Hepatic stellate cell (primary cell): ENCODE measurements around the gene APOL4.
A peak's percentile ranks its signal among the peaks of the same experiment; 100 is the strongest.
"Not testable (repeated sequence)": the region's sequence is repeated elsewhere in the genome, so short reads cannot be mapped to it uniquely, and the experiment has no call there.

Source experiments
- DNase-seq: peaks from one replicate; pipeline ENCODE4 v3.0.0; 2011; ENCODE audit warnings: low spot score

APOL4 gene, protein sequence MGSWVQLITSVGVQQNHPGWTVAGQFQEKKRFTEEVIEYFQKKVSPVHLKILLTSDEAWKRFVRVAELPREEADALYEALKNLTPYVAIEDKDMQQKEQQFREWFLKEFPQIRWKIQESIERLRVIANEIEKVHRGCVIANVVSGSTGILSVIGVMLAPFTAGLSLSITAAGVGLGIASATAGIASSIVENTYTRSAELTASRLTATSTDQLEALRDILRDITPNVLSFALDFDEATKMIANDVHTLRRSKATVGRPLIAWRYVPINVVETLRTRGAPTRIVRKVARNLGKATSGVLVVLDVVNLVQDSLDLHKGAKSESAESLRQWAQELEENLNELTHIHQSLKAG

DNA sequence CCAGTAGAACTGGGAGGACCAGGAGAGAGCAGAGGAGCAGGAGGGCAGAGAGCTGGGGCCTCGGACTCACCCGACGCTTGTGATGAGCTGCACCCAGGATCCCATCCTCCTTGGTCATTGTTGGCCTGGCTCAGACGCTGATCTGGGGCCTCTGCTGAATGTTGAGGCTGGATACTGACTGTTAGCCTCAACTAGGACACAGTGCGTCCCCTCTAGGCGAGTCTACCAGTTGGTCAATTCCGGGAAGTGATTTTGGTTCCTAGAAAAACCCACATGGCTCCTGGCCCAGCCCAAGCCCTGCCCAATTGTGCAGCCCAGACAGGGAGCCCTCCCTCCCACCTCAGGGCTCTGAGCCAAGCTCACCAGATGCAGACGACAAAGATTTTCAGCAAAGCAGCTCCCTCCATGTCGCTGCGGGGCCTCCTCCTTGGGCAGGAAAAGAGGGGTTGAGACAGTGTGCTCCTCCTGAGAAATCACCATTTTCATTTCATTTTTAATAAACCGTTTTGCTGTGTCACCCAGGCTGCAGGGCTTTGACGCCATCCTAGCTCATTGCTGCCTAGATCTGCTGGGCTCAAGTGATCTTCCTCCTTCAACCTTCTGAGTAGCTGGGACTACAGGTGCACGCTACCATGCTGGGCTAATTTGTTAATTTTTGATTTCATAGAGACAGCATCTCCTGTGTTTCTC lies at the start of gene APOL4:
Gene APOL4 (minus strand): TSS at position 180 of the 690 bp plus-strand sequence. CDS start 75 bp downstream, at position 105.
- no peak for DNase-seq

DNA sequence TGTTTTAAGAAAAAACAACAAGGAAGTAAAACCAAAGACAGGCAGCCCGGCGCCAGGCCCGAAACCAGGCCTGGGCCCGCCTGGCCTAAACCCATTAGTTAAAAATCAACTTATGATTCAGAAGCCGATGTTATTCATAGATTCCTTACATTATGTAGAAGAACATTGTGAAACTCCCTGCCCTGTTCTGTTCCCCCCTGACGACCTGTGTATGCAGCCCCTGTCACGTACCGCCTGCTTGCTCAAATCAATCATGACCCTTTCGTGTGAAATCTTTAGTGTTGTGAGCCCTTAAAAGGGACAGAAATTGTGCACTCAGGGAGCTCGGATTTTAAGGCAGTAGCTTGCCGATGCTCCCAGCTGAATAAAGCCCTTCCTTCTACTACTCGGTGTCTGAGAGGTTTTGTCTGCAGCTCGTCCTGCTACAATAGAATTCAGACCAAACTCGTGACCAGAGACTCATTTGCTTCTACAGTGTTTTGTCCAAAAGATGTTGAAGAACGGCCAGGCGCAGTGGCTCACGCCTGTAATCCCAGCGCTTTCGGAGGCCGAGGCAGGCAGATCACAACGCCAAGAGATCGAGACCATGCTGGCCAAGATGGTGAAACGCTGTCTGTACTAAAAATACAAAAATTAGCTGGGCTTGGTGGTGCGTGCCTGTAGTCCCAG lies 48.8 kb upstream of the APOL4 start:
- not testable (repeated sequence) for DNase-seq

DNA sequence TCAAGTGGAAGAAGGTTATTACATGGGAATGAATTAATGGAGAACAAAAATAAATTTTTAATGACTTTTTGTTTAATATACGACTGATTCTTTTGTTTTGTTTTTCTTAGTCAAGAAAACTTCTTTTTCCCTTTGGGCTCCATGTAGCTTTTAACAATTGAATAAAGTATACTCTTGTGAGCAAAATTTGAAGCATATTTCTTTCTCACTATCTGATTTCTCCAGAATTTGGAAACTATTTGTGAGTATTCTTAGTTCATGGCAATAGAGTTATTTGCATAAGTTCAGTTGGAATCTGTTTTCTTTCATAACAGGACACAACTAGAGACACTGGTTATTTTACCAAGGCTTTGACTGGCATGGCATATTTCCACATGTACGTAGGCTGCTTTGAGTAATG lies 47.6 kb upstream of the APOL4 start:
- DNase-seq = no peak

DNA sequence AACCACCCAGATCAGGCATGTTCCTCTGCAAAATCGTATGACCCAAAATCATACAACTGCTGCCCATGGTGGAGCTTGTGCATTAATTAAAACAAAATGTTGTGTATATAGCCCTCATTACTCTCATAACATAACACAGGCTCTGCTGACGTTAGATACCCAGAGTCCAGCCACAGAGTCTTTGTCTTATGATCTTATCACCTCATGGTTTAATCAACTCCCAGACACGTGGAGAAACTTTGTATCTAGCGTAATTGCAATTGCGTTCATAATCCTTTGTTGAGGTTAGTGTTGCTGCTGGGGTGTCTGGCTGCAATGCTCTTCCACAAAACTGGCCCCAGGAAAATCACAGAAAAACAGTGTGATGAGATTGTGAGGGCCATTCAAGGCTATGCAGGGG lies 46.3 kb upstream of the APOL4 start:
- no peak for DNase-seq

DNA sequence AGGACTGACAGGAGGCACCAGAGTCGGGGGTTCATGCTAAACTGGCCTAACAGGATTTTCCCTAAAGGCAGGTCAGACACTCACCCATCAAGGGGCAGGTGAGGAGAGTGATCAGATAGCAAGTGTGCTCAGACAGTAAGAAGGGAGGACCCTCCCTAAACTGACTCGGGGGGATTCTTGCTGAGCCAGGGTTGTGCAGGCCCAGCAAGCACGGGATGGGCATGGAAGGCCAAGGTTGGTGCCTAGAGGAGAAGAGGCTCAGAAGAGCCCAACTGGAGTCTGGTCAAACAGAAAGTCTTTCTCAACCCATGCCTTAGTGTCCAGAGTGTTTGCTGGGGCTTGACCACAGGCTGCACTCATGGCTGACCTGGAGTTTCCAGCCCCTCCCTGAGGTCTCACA lies 45.1 kb upstream of the APOL4 start:
- DNase-seq = no peak

DNA sequence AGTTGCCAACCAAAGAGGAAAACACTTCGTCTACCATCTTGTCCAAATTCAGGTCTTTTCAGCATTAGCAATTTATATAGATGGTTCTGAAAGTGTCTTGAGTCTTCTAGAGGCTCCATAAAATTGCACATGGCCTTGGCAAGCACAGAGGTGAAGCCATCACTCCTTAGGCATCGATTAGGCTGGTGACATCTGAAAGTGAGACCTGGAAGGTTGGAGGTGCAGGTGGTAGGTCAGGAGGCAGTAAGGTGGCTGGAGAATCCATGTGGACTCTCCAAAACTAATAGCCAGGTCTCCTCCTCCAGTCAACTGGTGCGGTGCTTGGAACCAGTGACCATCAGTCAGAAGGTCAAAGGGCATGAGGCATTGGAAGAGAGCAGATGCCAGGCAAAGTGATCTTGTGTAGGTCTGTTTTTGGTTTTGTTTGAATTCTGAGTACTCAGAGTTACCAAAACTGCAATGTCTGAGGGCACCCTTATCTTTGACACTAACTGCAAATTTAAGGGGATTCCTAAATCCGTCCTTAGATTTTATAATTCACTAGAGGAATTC lies 44.3 kb upstream of the APOL4 start:
- DNase-seq = no peak

DNA sequence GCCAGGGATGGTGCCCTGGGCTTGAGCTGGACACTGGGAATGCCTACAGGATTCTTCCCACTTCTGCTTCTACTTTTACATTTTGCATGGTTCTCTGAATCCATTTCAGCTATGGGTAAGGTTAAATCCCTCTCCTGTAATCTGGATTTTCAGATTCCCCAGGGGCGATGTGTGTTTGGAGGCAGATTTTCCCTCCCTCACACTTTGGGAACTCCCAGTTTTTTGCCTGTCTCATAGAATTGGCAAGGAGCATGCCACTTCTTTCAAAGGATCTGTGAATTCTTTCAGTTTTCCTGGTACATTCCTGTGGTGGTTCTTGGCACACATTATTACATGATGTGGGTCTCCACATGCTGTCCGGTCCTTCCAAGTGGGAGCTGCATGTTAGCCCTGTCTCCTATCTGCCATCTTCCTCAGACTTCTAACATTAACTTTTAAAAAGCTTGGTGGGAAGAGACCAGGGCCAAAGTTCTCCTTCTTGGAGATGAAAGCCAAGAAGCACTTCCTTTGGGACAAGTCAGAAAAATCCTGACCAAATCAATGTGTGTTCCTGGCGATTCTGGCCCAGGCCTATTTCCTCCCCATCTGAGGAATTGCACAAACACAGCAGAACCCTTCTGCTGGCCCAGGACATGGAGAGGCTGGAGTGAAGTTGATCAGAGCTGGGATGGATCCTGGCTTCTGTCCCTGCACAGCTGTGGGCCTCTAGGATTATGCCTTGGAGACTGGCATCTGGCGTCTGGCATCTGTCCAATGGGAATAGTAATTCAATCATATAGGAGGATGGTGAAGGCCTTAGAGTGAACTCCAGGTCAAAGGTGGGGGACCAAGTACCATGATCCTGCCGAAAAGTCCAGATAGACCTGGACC lies 43.1 kb upstream of the APOL4 start:
- no peak for DNase-seq

DNA sequence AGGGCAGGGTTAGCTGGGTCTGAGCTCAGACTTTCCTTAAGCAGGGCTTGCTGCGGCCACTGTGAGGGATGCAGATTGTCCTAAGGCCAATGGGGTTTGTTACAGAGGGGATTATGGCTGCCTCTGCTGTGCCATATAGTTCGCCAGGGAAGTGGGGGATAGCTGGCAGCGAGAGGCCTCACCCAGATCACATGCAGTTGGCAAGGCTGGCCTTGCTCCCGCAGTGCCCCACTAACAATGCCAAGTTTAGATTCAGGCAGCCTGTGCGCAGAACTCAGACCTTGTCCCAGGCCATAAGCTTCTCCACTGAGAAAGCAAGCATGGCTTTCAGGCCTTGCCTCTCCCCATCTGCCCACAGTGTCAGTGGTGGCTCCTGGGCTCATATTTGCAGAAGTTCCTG lies 42.4 kb upstream of the APOL4 start:
- DNase-seq = no peak

DNA sequence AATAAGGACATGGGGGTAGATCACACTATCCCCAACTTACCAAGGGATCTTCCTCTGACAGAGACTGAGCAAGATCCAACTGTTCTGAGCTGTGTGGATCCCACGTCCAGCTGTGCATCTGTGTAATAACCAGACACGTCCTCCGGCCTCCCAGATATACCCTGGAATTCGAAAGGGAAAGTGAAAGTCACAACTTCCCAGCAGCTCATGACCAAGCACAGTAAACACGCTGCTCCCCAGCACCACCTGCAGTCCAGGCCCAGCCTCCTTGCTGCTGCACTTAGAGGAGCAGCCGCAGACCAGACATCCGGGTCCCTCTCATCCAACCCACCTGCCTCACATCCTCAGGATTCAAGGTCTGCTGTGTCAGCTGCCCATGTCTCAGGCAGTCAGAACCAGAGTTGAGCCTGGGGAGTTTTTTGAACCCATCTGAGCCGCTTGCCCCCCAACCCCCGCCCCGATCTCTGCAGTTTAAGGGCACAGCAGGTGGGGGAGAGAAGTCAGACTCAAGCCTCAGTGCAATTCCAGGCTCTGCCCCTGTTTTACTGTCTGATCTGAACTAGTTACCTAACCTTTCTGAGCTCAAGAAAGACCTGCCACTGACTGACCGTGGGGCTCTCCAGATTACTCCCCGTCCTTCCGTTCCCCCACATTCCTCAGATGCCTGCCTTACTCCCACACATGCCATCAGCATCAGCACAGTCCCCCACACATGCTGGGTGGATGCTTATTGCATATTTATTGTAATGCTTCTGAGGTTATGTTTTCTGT lies 38.0 kb upstream of the APOL4 start, which contains the start of gene APOL2:
Gene APOL2 (minus strand): TSS at position 127 of the 771 bp plus-strand sequence. CDS start 6,365 bp downstream, outside the sequence.
- peak; percentile 89 for DNase-seq

DNA sequence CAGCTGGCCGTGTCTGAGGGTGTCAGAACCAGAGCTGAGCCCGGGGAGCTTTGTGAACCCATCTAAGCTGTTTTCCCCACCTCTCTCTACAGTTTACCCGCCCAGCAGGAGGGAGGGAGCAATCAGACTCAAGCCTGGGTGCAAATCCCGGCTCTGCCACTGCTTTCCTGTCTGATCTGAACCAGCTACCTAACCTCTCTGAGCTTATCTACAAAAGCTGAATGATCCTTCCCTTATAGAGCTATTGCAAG lies 37.5 kb upstream of the APOL4 start:
- DNase-seq = no peak

DNA sequence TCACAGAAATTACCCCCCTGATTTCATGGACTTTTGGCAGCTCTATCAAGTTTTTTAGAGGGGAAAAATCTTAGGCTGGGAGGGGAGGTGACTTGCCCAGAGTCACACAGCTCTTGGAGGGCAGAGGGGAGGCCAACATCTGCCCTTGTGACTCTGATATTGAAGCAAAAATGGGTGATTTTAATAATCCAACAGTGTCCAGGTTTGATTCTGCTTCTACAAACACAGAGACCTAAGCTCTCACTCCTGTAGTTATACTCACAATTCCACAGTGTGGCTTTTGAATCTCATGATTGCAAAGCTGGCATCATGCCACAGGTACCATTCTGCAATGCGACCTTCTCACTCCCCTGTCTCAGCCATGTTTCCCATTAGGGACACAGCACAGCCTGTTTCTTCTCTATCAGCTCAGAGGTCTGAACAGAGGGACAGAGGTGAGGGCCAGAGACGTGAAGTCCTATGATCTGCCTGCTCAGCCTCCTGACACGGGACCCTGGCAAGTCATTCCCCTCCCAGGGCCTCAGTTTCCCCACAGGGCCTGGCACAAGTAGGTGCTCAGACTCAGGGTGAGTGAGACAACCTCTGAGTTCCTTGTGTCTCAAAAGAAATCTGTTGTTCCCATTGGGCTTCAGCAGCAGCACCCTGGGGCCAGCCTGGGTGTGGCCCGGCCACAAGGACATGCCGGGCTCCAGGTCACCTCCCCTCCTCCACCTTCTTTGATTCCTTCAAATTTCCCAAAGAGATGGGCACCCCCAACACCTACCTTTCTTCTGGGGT lies 37.0 kb upstream of the APOL4 start:
- DNase-seq = no peak

DNA sequence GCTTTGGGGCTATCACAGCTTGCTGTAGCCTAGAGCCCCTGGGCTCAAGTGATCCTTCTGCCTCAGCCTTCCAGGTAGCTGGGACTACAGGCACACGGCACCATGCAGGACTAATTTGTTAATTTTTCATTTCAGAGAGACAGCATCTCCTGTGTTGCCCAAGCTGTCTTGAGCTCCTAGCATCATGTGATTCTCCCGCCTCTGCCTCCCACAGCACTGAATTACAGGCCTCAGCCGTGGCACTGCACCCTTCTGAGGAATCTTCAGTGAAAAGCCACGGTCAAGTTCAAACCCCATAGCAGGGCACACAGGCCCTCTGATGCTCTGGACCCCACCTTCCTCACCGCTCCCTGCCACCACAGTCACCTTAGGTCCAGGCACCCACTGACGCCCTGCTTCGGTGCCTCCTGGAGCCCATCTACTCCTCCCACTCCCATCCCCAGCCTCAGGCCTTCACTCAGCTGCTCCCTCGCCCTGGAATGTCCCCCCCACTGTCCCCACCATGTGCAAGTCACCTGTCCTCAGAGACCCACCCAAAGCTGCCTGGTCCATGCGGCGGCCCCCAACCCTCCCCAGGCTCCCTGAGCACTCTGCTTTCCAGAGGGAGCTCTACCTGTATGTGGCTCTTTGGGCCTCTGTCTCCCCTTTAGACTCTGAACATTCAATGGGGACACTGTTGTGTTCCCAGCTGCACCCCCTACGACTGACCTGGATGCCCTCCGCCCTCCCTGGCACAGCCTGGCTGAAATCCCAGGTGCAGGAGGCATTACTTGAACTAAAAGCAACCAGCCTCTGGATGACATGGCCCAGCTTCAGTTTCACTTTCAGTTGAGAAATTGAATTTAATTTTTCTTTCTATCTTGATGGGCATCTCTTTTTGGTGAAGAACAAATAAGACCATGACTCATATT lies 36.1 kb upstream of the APOL4 start:
- DNase-seq = no peak

DNA sequence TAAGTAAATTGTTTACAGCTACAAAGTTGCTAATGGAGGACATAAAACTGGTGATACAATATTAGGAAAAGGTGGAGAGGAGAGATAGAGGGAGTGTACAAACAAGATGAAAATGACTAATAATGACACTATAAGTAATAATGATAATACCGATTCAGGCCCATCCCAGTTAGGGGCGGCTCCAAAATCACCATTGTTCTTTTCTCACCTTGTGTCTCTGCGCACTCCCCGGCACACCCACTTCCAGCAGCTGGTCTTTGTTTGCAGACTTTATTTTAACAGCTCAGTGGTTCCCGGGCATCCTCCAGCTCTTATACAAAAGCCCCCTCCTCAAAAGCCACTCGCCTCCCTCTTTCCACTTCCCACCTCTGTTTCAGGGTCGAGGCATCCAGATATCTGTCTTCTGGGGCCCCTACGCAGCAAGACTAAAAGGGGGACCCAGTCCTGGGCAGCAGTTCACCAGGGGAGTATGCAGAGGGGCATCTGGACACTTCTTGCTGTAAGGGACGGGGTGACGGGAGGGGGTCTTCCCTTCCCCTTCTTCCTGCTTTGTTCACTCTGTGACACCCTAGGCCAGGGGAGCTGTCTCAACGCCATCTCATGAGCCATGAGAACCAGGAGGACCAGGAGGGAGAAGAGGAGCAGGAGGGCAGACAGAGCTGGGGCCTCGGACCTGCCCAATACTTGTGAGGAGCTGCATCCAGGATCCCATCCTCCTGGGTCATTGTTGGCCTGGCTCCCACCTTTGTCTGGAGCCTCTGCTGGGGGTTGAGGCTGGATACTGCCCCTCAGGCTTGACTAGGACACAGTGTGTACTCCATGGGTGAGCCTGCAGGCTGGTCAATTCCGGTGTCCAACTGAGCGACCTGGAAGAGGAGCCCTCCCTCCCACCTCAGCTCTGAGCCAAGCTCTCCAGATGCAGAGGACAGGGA lies 35.0 kb upstream of the APOL4 start:
- no peak for DNase-seq

DNA sequence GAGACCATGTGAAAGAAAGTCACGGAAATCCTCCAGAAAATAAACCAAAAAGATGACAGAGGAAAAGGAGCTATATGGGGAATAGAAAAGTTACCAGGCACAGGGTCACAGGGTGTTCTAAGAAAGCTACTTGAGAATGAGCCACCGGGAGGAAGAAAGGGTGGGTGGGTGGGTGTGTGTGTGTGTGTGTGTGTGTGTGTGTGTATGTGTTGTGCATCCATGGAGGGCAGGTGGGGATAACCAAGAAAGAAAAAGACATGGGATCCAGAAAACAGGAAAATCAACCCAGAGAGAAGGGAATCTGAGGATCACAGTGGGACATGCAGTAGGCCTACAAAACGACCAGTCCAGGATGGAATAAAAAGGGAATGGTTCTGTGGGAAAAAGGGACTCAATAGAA lies 34.0 kb upstream of the APOL4 start:
- no peak for DNase-seq

DNA sequence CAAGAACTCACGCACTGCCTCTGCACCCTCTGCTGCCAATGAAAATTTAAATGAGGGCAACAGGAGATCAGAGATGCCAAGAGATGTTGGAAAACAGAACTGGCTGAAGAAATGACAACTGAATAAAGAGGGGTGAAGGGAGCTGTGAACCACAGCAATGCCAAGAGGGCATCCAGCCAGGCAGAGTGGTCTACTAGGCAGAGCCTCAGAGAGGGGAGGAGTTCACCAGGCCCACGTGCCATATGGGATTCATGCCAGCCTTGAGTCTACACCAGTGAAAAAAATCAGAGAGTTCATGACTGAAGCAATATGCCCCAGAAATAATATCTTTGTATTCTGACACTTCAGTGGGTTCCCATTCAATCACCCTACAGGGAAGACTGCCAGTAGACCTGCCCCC lies 33.3 kb upstream of the APOL4 start:
- no peak for DNase-seq

DNA sequence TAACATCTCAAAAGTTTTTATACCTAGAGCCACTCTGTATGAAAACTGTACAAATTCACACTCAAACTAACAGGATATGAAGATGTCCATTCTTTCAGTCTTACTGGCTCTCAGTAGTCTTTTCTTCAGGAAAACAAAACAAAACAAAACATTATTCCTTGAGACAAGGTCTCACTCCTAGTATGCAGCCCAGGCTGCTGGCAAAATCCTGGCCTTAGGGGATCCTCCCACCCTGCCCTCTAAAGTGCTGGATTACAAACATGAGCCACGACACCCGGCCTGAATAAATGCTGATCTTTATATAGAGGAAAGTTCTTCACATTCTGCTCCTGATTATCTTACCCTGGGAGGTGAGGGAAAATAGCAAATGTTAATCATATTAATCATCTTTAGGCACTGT lies 32.6 kb upstream of the APOL4 start:
- DNase-seq = no peak

DNA sequence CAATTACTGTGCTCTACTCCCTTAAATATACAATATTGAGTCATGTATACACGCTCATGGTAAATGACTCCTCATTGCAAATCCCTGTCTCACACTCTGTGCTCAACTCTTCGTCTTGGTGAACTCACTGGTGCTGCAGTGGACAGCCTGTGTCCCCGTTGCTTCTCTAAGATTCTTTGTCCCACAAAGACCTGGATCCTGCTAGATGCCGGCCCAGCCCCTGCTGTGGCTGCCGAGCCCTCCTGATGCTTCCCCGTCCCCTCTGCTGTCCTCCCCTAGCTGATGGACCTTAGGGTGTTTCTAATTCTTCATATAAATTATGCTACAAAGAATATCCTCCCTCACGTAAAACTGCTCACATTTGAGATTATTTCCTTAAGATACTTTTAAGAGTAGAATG lies 32.2 kb upstream of the APOL4 start:
- no peak for DNase-seq

DNA sequence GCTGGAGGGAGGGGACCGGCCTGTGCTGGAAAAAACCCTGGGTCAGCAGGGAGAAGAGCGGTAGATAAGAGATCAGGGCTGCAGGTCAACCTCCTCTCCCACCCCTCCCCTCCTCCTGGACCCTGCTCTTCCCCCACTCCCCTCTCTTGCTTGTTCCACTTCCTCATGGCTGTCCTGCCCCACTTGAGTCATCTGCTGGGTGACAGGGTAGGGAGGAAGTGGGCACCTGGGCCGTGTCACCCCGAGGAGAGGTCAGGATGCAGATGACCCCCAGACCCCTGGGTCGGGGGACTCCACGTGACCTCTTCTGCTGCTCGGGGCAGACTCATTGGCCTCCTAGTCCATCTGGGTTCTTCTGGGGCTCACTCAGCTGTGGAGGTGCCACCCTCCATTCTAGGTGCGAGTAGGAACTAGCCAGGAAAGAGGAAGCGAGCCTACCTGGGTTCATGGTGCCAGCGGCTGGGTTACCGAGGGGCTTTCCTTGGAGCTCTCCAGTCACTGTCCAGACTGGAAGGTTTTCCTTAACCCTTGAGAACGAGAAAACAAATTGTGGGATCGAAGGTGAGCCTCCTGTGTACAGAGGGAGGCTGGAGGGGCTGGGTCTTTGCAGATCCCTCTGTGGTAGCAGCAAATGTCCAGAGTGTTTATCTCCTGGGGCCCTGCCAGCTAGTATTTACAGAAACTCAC lies 31.2 kb upstream of the APOL4 start:
- no peak for DNase-seq
